HG03066 (cell line): Measurements from ENCODE around the gene MOK.

Source experiments
- ATAC-seq: cut with Tn5 transposase; IDR thresholded peaks from one replicate; pipeline ENCODE4 v1.9.1; 2021; ENCODE audit warnings: low read depth; ENCODE audit not compliant: unreplicated experiment

MOK gene

GRCh38 chr14:102210421-102211042 is 94.4 kb downstream of the MOK start:
- ATAC-seq = no peak

GRCh38 chr14:102209224-102209966 is 95.6 kb downstream of the MOK start:
- ATAC-seq = no peak

GRCh38 chr14:102208741-102209140 is 96.2 kb downstream of the MOK start:
- no peak for ATAC-seq

- ATAC-seq = no peak
Measured at GRCh38 chr14:102207831-102208365, 97.1 kb downstream of the MOK start.

GRCh38 chr14:102206918-102207317 is 98.0 kb downstream of the MOK start:
- ATAC-seq = no peak

- no peak for ATAC-seq
Measured at GRCh38 chr14:102205560-102205959, 99.4 kb downstream of the MOK start.

- no peak for ATAC-seq
Measured at GRCh38 chr14:102203382-102203781, 101.6 kb downstream of the MOK start.

GRCh38 chr14:102202944-102203343 is 102.0 kb downstream of the MOK start:
- no peak for ATAC-seq

- no peak for ATAC-seq
Measured at GRCh38 chr14:102201776-102202175, 103.2 kb downstream of the MOK start.

GRCh38 chr14:102201353-102201738 is 103.6 kb downstream of the MOK start:
- no peak for ATAC-seq

- no peak for ATAC-seq
Measured at GRCh38 chr14:102200690-102201352, 104.1 kb downstream of the MOK start.

- no peak for ATAC-seq
Measured at GRCh38 chr14:102197317-102197853, 107.6 kb downstream of the MOK start.

GRCh38 chr14:102196902-102197230 is 108.1 kb downstream of the MOK start:
- no peak for ATAC-seq

- no peak for ATAC-seq
Measured at GRCh38 chr14:102196039-102196901, 108.7 kb downstream of the MOK start.

GRCh38 chr14:102195446-102195845 is 109.5 kb downstream of the MOK start:
- no peak for ATAC-seq

GRCh38 chr14:102194856-102195255 is 110.1 kb downstream of the MOK start:
- no peak for ATAC-seq

GRCh38 chr14:102192840-102193502 is 112.0 kb downstream of the MOK start:
- ATAC-seq = no peak

- no peak for ATAC-seq
Measured at GRCh38 chr14:102189874-102190273, 115.1 kb downstream of the MOK start.

- ATAC-seq = no peak
Measured at GRCh38 chr14:102188187-102188586, 116.8 kb downstream of the MOK start.

- no peak for ATAC-seq
Measured at GRCh38 chr14:102187568-102188001, 117.4 kb downstream of the MOK start.
